K562 (cell line): Measurements from ENCODE around the gene PIP5K1B. TPM values are rescaled to one million over a fixed set of nuclear protein-coding genes. Genes with fewer than 3 reads are reported as not detected.

Source experiments
- BDP1 ChIP-seq: IDR thresholded peaks from 3 replicates; pipeline ENCODE4 v1.6.1; 2011; ENCODE audit not compliant: insufficient read length, insufficient read depth
- BRF1 ChIP-seq: IDR thresholded peaks from 3 replicates; pipeline ENCODE4 v1.6.1; 2011; ENCODE audit warnings: borderline replicate concordance, mild to moderate bottlenecking; ENCODE audit not compliant: insufficient read length; ENCODE audit errors: extremely low read depth
- BRF2 ChIP-seq: IDR thresholded peaks from 3 replicates; pipeline ENCODE4 v1.6.1; 2011; ENCODE audit warnings: borderline replicate concordance, mild to moderate bottlenecking; ENCODE audit not compliant: insufficient read length, insufficient read depth
- CBX1 ChIP-seq: sonication (generic); IDR thresholded peaks from 2 replicates; pipeline ENCODE4 v1.6.1; 2016; ENCODE audit warnings: antibody characterized with exemption, low read depth, mild to moderate bottlenecking
- CCNT2 ChIP-seq: IDR thresholded peaks from 2 replicates; pipeline ENCODE4 v1.6.1; 2011; ENCODE audit warnings: borderline replicate concordance, low read depth, mild to moderate bottlenecking, moderate library complexity, mixed read lengths, low read length; ENCODE audit not compliant: insufficient read length; ENCODE audit errors: extremely low read depth
- DIDO1 ChIP-seq: fragments of 450-650 bp; IDR thresholded peaks from 2 replicates; pipeline ENCODE4 v1.6.1; 2016; ENCODE audit warnings: low read depth, missing biosample characterization, missing genetic modification characterization
- DLX4 ChIP-seq: fragments of 250-450 bp; sonication (Bioruptor Pico); IDR thresholded peaks from 2 replicates; pipeline ENCODE4 v1.6.1; 2021; ENCODE audit warnings: mild to moderate bottlenecking
- ELF2 ChIP-seq: fragments of 250-450 bp; sonication (Bioruptor Pico); IDR thresholded peaks from 2 replicates; pipeline ENCODE4 v1.5.0; 2021; ENCODE audit warnings: mild to moderate bottlenecking
- GTF2B ChIP-seq: IDR thresholded peaks from 2 replicates; pipeline ENCODE4 v1.6.1; 2011; ENCODE audit not compliant: insufficient read length; ENCODE audit errors: extremely low read depth
- IFI16 ChIP-seq: fragments of 250-450 bp; sonication (Bioruptor Pico); IDR thresholded peaks from 2 replicates; pipeline ENCODE4 v2.1.2; 2022; ENCODE audit warnings: mild to moderate bottlenecking, inconsistent platforms
- KHSRP ChIP-seq: fragments of 450-650 bp; IDR thresholded peaks from 2 replicates; pipeline ENCODE4 v1.6.1; 2017
- PKNOX1 ChIP-seq: fragments of 450-650 bp; IDR thresholded peaks from 2 replicates; pipeline ENCODE4 v1.6.1; 2016
- RBM25 ChIP-seq: fragments of 200-400 bp; formaldehyde crosslinking; IDR thresholded peaks from 2 replicates; pipeline ENCODE4 v1.6.1; 2018; ENCODE audit warnings: low read length, low read depth, moderate library complexity; ENCODE audit not compliant: severe bottlenecking
- RHOXF2B ChIP-seq: fragments of 250-450 bp; sonication (Bioruptor Pico); conservative IDR thresholded peaks from 2 replicates; pipeline ENCODE4 v1.5.1; 2021
- RNF219 ChIP-seq: fragments of 250-450 bp; sonication (Bioruptor Pico); IDR thresholded peaks from 2 replicates; pipeline ENCODE4 v1.5.0; 2022; ENCODE audit warnings: mild to moderate bottlenecking
- SIN3A ChIP-seq, 2 experiments: fragments of 150-350 bp in 1 of 2; IDR thresholded peaks; 2 replicates each; pipeline ENCODE4 v1.6.1; 2011 to 2016; ENCODE audit warnings: borderline replicate concordance in 2 of 2, low read depth in 2 of 2, low read length in 2 of 2, mild to moderate bottlenecking in 2 of 2, moderate library complexity in 2 of 2; ENCODE audit not compliant: control insufficient read depth in 1 of 2
- TCFL5 ChIP-seq: fragments of 250-450 bp; sonication (Bioruptor Pico); conservative IDR thresholded peaks from 2 replicates; pipeline ENCODE4 v1.6.1; 2021; ENCODE audit warnings: mild to moderate bottlenecking, moderate library complexity, matching md5 sums
- TOE1 ChIP-seq, 2 experiments: fragments of 450-650 bp in 1 of 2; sonication (generic) in 1 of 2; formaldehyde crosslinking in 1 of 2; IDR thresholded peaks; 2 replicates each; pipeline versions ENCODE4 v1.7.1 to v1.8.0; 2016 to 2022; ENCODE audit warnings: borderline replicate concordance in 2 of 2, mild to moderate bottlenecking in 2 of 2, antibody characterized with exemption in 1 of 2, inconsistent platforms in 1 of 2, low read depth in 1 of 2, missing genetic modification reagents in 1 of 2, moderate library complexity in 1 of 2
- ZBTB5 ChIP-seq: fragments of 450-650 bp; IDR thresholded peaks from 2 replicates; pipeline ENCODE4 v1.6.1; 2017; ENCODE audit warnings: antibody characterized with exemption
- ZNF561 ChIP-seq: fragments of 450-650 bp; formaldehyde crosslinking; conservative IDR thresholded peaks from 2 replicates; pipeline ENCODE4 v1.4.0; 2020; ENCODE audit warnings: mild to moderate bottlenecking, moderate library complexity
- ZZZ3 ChIP-seq: fragments of 450-650 bp; IDR thresholded peaks from 2 replicates; pipeline ENCODE4 v1.6.1; 2016; ENCODE audit warnings: antibody characterized with exemption, mild to moderate bottlenecking, moderate library complexity
- polyA plus RNA-seq, 8 experiments: library from polyadenylated mRNA; depleted of rRNA in 4 of 8; stranded (reverse) in 5 of 8; unstranded in 3 of 8; fragments of >200 nt; fragmentation: Nextera tagmentation in 2 of 8; fragmentation: Illumina TruSeq in 1 of 8; extraction: Ambion mirVana in 2 of 8; extraction: Trizol in 1 of 8; gene quantifications; 2 replicates each; pipeline versions ENCODE4 v1.2.1 to v1.2.3, GENCODE V29; 2011 to 2014; ENCODE audit warnings: inconsistent platforms in 1 of 8, missing spikeins in 1 of 8
- total RNA-seq, 7 experiments: library from RNA; depleted of rRNA in 6 of 7; stranded (reverse); fragments of >200 nt in 6 of 7; fragmentation: Illumina TruSeq in 2 of 7; extraction: Trizol in 2 of 7; gene quantifications; 2 replicates each; pipeline versions ENCODE4 v1.2.1 to v1.2.3, GENCODE V29; 2011 to 2021; ENCODE audit warnings: low replicate concordance in 1 of 7

Gene PIP5K1B
- total and polyA plus RNA-seq, 9 of the 15 experiments (the other 6 are each of a cell fraction or from before 2014, with no cell fraction given): 3.1 to 12.9 (median 7.4) TPM

- TF ChIP-seq CBX1 (no peak), DIDO1 (tag) (no peak), ELF2 (CRISPR knock-in tag) (no peak), BRF1 (no peak), KHSRP (no peak), PKNOX1 (no peak), GTF2B (no peak), TOE1 (IDR thresholded peaks at IDR 0.05; ENCODE audit: borderline replicate concordance) (no peak), TOE1 (CRISPR knock-in tag; IDR thresholded peaks at IDR 0.05; ENCODE audit: borderline replicate concordance, low read depth) (no peak), RHOXF2B (no peak), IFI16 (CRISPR knock-in tag) (no peak), DLX4 (no peak), RBM25 (no peak), SIN3A (IDR thresholded peaks at IDR 0.05; ENCODE audit: borderline replicate concordance in 2 of 2, control insufficient read depth in 1 of 2, low read depth in 2 of 2, low read length in 2 of 2) (no peak), BDP1 (no peak), RNF219 (CRISPR knock-in tag) (no peak), ZZZ3 (no peak), BRF2 (no peak), ZBTB5 (no peak), CCNT2 (peak; percentile 87), TCFL5 (no peak), ZNF561 (CRISPR knock-in tag) (no peak)
These were observed 42.0 kb downstream of the PIP5K1B start (continued) for GRCh38 chr9:68747043-68747533.
